Omental fat pad (tissue), 4 donors: ENCODE data around the gene MNT. TPM values are rescaled to one million over a fixed set of nuclear protein-coding genes. Genes with fewer than 3 reads are reported as not detected.

Experiments used
- ATAC-seq: fragments of 150-250 bp; one replicate; pipeline ENCODE4 v1.9.1; 2016; ENCODE audit warnings: mild to moderate bottlenecking, moderate library complexity; ENCODE audit not compliant: low FRiP score
- DNase-seq: peaks from one replicate; pipeline ENCODE4 v3.0.0-alpha.2; 2019; ENCODE audit warnings: low spot score
- CTCF ChIP-seq, 3 donors: fragments of 450-650 bp; IDR thresholded peaks; one replicate each; pipeline ENCODE4 v1.5.1; 2016 to 2017; ENCODE audit warnings: antibody characterized with exemption in 3 of 3, mild to moderate bottlenecking in 3 of 3, moderate library complexity in 2 of 3
- total RNA-seq, 4 donors: library from RNA; depleted of rRNA; stranded (reverse); fragments of >200 nt; gene quantifications; one replicate each; pipeline ENCODE4 v1.1.0, GENCODE V29; 2016

MNT gene
- total RNA-seq, 4 donors from 2014 or later: 11.9 to 23.2 (median 18.5) TPM

GRCh38 chr17:2362416-2362815 lies 38.4 kb downstream of the MNT start:
- TF ChIP-seq CTCF (IDR thresholded peaks at IDR 0.05): no peak
- DNase-seq (no peak), ATAC-seq (no peak)

- ATAC-seq (no peak), DNase-seq (no peak)
- no peak for TF ChIP-seq CTCF (IDR thresholded peaks at IDR 0.05)
Observed at GRCh38 chr17:2362016-2362415, 38.8 kb downstream of the MNT start.

GRCh38 chr17:2361010-2361760 lies 39.7 kb downstream of the MNT start:
- no peak for DNase-seq
- ATAC-seq: no peak
- TF ChIP-seq CTCF (IDR thresholded peaks at IDR 0.05): no peak

GRCh38 chr17:2357931-2358434 lies 42.9 kb downstream of the MNT start:
- no peak for TF ChIP-seq CTCF (IDR thresholded peaks at IDR 0.05)
- no peak for DNase-seq
- no peak for ATAC-seq

- TF ChIP-seq CTCF (IDR thresholded peaks at IDR 0.05): no peak
- no peak for ATAC-seq
- no peak for DNase-seq
Observed at GRCh38 chr17:2357237-2357636, 43.6 kb downstream of the MNT start.

GRCh38 chr17:2354311-2354710 lies 46.5 kb downstream of the MNT start:
- no peak for TF ChIP-seq CTCF (IDR thresholded peaks at IDR 0.05)
- no peak for DNase-seq

GRCh38 chr17:2351269-2351668 lies 49.6 kb downstream of the MNT start:
- no peak for ATAC-seq
- no peak for DNase-seq
- no peak for TF ChIP-seq CTCF (IDR thresholded peaks at IDR 0.05)

More at GRCh38 chr17:2354311-2354710, 46.5 kb downstream of the MNT start:
- no peak for ATAC-seq
